Heart left ventricle (tissue), 13 donors: ENCODE measurements around the gene CPNE2.

Experiments used
- POLR2A ChIP-seq, 2 donors: fragments of 450-650 bp; IDR thresholded peaks; one replicate each; pipeline ENCODE4 v1.6.1; 2017; ENCODE audit warnings: antibody characterized with exemption in 2 of 2, mild to moderate bottlenecking in 2 of 2, moderate library complexity in 2 of 2
- TF ChIP-seq, protein P1 (sequence below), 12 donors: fragments of 200-600 bp; sonication (generic) in 4 of 12; IDR thresholded peaks; one replicate each; pipeline versions ENCODE4 v1.5.0 to v1.8.0; 2018 to 2022; ENCODE audit warnings: antibody characterized with exemption in 12 of 12, mild to moderate bottlenecking in 5 of 12
- donor health status: ischemic (EF 13 %, LVEDD 7.1; RV severe dilation, severe dysfunction).
- donor health status: DM: no; HTN: yes; CAD: no.
- donor health status: DM: no; HTN: no; CAD: no.
- donor health status: ischemic (EF 25% LVEDD 6.9; RV normal size, moderate dysfunction).
- donor health status: ischemic (EF 25% LVEDD 5.7; RV mildly dilated, moderate dysfunction).
- donor health status: ischemic (EF 35%, LVEDD 5.7; RV mildly dilated, moderate dysfunction).
- donor health status: nonischemic (EF 11% LVEDD 7.7; RV severe dilation, severe dysfunction).
- donor health status: DM: yes; HTN: yes; CAD: no.
- donor health status: PGD.
- donor health status: ischemic (EF 29% LVEDD 5.4; RV normal size, mild dysfunction).
- donor health status: nonischemic (EF 23%, LVEDD 6.1; RV moderate dilation, normal function).

DNA sequence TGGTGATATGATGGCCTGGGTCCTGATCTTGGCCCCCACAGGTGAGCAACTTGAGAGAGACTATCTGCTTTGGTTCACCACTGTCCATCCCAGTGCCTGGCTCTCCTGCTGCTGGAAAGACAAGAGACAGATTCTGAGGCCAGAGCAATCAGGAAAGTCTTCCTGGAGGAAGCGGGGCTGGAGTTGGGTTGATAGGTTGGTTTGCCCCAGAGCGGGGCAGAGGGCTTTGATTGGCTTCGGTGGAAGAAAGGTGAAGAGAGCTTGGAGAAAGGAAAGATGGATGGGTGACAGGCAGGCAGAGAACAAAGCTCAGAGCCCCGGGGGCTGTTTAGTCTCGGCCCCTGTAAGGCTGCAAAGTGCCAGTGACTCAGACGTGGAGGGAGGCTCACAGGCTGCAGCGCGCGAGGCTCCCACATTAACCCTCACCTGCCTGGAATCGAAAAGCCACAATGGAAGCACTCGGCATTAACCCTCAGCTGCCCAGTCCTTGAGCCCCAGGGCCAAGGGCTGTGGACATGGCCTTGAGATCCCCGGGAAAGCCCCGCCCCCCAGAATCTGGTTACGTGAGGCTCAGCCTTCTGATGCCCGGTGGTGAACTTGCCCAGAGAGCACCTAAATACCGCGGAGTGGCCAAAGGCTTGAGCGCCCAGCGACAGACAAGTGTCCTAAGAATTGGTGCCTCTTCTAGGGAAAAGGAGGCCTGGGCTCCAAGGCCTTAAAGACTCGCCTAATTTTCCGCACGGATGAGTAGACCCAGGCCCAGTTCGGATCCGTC is 996 bp upstream of the CPNE2 start:
- TF ChIP-seq, protein P1, sequence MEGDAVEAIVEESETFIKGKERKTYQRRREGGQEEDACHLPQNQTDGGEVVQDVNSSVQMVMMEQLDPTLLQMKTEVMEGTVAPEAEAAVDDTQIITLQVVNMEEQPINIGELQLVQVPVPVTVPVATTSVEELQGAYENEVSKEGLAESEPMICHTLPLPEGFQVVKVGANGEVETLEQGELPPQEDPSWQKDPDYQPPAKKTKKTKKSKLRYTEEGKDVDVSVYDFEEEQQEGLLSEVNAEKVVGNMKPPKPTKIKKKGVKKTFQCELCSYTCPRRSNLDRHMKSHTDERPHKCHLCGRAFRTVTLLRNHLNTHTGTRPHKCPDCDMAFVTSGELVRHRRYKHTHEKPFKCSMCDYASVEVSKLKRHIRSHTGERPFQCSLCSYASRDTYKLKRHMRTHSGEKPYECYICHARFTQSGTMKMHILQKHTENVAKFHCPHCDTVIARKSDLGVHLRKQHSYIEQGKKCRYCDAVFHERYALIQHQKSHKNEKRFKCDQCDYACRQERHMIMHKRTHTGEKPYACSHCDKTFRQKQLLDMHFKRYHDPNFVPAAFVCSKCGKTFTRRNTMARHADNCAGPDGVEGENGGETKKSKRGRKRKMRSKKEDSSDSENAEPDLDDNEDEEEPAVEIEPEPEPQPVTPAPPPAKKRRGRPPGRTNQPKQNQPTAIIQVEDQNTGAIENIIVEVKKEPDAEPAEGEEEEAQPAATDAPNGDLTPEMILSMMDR (IDR thresholded peaks at IDR 0.05), result no peak
- TF ChIP-seq POLR2A (IDR thresholded peaks at IDR 0.05), result no peak
